Breast epithelium (tissue), 3 donors: ENCODE measurements around the gene SNTG2.

Experiments used
- POLR2A ChIP-seq: fragments of 450-650 bp; IDR thresholded peaks from one replicate; pipeline ENCODE4 v1.6.1; 2016; ENCODE audit warnings: antibody characterized with exemption, mild to moderate bottlenecking, moderate library complexity
- POLR2AphosphoS5 ChIP-seq, 3 donors: sonication (generic); formaldehyde crosslinking; IDR thresholded peaks; one replicate each; pipeline ENCODE4 v1.6.1; 2017; ENCODE audit warnings: antibody characterized with exemption in 3 of 3
- TF ChIP-seq, protein P1 (sequence below), 3 donors: fragments of 450-650 bp; IDR thresholded peaks; one replicate each; pipeline ENCODE4 v1.5.1; 2016 to 2017; ENCODE audit warnings: antibody characterized with exemption in 3 of 3, mild to moderate bottlenecking in 3 of 3, moderate library complexity in 3 of 3

DNA sequence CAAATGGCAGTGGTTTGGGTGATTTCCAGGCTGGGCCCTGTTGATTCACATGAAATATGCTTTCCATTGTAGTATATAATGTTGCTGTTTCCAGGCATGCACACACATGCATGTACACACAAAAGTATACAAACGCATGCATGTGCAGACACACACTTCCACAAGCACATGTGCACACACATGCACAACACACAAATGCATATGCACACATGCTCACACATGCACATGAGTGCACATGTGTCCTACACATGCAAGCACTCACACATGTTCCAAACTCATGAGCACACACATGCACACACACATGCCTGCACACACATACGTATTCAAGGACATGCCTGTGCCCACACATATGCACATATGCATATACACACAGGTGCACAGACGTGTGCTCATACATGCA is 30.6 kb downstream of the SNTG2 start:
- TF ChIP-seq POLR2AphosphoS5 (IDR thresholded peaks at IDR 0.05) (no peak), POLR2A (no peak)
- TF ChIP-seq, protein P1, sequence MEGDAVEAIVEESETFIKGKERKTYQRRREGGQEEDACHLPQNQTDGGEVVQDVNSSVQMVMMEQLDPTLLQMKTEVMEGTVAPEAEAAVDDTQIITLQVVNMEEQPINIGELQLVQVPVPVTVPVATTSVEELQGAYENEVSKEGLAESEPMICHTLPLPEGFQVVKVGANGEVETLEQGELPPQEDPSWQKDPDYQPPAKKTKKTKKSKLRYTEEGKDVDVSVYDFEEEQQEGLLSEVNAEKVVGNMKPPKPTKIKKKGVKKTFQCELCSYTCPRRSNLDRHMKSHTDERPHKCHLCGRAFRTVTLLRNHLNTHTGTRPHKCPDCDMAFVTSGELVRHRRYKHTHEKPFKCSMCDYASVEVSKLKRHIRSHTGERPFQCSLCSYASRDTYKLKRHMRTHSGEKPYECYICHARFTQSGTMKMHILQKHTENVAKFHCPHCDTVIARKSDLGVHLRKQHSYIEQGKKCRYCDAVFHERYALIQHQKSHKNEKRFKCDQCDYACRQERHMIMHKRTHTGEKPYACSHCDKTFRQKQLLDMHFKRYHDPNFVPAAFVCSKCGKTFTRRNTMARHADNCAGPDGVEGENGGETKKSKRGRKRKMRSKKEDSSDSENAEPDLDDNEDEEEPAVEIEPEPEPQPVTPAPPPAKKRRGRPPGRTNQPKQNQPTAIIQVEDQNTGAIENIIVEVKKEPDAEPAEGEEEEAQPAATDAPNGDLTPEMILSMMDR (IDR thresholded peaks at IDR 0.05) = no peak
